GM12801 (cell line): ENCODE measurements around the gene LRRC36.

Experiments
- TF ChIP-seq, protein P1 (sequence below): IDR thresholded peaks from one replicate; pipeline ENCODE4 v1.5.1; 2011; ENCODE audit warnings: control low read depth; ENCODE audit not compliant: insufficient read length; ENCODE audit errors: extremely low read depth

LRRC36 gene

DNA sequence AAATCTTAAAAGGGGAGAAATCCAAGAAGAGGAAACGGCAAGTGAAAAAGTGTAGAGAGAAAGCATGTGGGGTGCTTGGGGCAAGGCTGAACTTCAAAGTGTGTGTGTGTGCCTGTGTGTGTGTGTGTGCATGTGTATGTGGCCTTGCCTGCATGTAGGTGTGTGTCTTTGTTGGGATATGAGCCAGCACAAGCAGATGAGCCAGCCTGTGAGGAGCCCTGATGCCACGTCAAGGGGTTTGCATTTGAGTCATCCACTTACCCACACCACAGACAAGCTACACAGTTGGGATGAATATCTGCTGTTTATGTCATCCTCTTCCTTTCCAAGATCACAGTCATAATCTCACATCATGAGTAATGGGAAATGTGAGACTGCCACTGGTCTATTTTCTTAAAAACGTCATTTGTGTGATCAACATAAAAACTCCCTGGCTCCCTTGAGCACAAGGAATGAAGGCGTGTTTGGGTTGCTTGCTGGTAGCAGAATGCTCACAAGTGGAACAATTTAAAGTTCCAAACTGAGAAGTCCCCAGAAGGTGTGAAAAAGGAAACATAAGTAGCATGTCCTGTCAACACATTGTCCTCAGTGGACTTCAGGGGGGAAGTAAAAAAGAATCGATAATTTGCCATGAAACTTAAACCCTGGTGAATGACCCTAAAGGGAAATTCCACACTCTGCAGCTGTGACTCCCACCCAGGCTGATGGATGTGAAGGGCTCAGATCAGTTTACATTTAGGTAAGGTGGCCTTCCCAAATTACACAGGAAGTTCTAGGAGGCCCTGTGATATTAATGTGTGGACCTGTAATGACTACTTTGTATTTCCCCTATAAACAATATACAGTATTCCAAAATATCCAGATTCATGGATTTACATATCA, 14.8 kb upstream of the LRRC36 start:
- TF ChIP-seq, protein P1, sequence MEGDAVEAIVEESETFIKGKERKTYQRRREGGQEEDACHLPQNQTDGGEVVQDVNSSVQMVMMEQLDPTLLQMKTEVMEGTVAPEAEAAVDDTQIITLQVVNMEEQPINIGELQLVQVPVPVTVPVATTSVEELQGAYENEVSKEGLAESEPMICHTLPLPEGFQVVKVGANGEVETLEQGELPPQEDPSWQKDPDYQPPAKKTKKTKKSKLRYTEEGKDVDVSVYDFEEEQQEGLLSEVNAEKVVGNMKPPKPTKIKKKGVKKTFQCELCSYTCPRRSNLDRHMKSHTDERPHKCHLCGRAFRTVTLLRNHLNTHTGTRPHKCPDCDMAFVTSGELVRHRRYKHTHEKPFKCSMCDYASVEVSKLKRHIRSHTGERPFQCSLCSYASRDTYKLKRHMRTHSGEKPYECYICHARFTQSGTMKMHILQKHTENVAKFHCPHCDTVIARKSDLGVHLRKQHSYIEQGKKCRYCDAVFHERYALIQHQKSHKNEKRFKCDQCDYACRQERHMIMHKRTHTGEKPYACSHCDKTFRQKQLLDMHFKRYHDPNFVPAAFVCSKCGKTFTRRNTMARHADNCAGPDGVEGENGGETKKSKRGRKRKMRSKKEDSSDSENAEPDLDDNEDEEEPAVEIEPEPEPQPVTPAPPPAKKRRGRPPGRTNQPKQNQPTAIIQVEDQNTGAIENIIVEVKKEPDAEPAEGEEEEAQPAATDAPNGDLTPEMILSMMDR, result no peak

DNA sequence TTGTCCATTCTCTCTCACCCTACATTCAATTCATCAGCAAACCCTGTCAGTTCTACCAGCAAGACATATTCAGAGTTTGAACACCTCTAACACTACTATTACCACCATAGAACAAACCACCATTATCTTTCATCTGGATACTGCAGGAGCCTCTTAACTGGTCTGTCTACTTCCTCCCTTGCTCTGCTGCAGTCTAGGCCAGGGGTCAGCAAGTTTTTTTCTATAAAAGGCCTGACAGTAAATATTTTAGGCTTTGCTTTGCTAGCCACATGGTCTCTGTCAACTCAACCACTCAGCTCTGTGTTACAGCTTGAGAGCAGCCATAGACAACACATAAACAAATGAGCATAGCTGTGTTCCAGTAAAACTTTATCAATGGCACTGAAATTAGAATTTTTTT, 13.9 kb upstream of the LRRC36 start:
- TF ChIP-seq, protein P1, result no peak

DNA sequence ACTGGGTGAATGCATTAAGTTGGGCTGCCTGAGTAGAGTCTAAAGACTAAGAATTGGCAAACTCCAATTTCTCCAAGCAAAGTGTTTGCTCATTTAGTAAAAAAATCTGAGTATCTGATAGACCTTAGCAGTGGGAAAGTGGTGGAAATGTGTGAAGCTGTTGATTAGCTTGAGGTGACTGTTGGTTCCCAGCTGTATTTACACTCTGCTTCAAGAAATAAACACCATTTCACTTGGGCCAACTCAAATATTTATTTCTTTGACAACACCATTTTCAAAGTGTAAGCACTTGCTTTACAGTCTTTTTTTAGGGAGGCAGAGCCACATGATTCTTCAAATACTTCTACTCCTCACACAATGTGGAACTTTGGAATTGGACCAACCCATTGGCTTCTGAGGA, 8.8 kb upstream of the LRRC36 start:
- TF ChIP-seq, protein P1, result no peak

DNA sequence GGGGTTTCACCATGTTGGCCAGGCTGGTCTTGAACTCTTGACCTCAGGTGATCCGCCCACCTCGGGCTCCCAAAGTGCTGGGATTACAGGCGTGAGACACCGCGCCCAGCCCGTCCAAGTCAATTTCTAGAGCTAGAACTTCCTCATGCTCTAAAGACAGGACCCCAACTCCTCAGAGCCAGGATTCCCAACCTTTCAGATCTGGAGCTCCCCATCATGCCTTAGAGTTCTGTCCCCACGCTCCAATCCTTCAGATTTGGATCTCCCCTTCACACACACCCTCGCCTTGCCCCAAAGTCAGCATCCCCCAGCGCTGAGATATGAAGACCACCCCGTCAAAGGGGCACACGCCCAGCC, 522 bp upstream of the LRRC36 start:
- TF ChIP-seq, protein P1, result no peak

DNA sequence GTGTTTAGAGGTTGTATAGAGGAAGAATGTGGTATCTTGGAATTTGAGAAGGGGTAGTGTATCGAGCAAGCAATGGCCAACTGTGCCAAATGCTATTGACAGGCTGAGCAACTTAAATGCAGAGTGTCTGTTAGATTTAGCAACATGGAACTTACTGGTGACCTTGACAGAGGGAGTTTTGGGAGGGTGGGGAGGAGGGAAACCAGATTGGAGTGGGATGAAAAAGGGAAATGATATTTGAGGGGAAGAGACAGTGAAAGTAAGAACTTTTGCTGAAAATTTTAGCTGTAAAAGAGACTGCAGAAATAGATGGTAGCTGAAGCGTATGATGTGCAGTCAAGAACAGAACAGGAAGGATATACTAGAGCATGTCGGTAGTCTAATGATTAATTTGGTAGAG, 1.1 kb downstream of the LRRC36 start:
- TF ChIP-seq, protein P1, result no peak

DNA sequence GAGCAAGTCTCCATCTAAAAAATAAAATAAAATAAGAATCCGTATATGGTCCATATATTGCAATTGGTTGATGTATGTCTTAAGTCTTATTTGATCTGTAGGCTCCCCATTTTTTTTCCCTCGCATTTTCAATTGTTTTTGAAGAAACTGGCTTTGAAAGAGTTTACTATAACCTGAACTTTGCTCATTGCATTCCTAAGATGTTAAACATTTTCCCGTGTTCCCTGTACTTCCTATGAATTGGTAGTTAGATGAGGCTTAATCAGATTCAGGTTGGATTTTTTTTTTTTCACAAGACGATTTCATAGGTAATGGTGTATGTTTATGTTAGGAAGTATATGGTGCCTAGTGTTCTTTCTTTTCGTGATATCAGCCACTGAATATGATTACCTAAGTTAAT, 3.3 kb downstream of the LRRC36 start:
- TF ChIP-seq, protein P1, result no peak

DNA sequence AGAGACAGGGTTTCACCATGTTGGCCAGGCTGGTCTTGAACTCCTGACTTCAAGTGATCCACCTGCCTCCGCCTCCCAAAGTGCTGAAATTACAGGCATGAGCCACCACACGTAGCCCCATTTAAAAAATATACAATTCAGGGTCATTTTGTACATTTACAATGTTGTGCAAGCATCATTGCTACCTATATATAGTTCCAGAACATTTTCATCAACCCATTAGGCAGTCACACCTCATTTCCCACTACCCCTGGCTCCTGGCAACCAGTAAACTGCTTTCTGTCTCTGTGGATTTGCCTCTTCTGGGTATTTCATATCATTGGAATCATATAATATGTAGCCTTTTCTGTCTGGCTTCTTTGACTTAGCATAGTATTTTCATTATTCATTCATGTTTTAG, 6.7 kb downstream of the LRRC36 start:
- TF ChIP-seq, protein P1, result no peak
